WERI-Rb-1 (cell line): ENCODE data around the gene COG4.

ENCODE experiments used
- DNase-seq: peaks from one replicate; pipeline ENCODE4 v3.0.0-alpha.2; 2020
- H3K27ac ChIP-seq: fragments of 250-450 bp; sonication (Bioruptor Pico); 2 replicates; pipeline ENCODE4 v1.5.1; 2020; ENCODE audit warnings: mild to moderate bottlenecking, moderate library complexity
- H3K27me3 ChIP-seq: fragments of 250-450 bp; sonication (Bioruptor Pico); 2 replicates; pipeline ENCODE4 v1.5.1; 2021; ENCODE audit warnings: mild to moderate bottlenecking, low read depth, moderate library complexity; ENCODE audit not compliant: insufficient read depth, severe bottlenecking
- H3K36me3 ChIP-seq: fragments of 250-450 bp; sonication (Bioruptor Pico); 2 replicates; pipeline ENCODE4 v1.5.1; 2020; ENCODE audit warnings: mild to moderate bottlenecking, moderate library complexity
- H3K4me3 ChIP-seq: 2 replicates; pipeline ENCODE4 v1.5.1; 2011; ENCODE audit warnings: low read depth, mild to moderate bottlenecking, control low read depth, low read length
- H3K9me3 ChIP-seq: fragments of 250-450 bp; sonication (Bioruptor Pico); 2 replicates; pipeline ENCODE4 v1.5.1; 2021; ENCODE audit warnings: mild to moderate bottlenecking, moderate library complexity; ENCODE audit not compliant: severe bottlenecking
- CTCF ChIP-seq: IDR thresholded peaks from 2 replicates; pipeline ENCODE4 v1.5.1; 2011; ENCODE audit warnings: low read depth, mild to moderate bottlenecking, control low read depth, inconsistent platforms, low read length

The COG4 gene

GRCh38 chr16:70481929-70482536 lies 41.3 kb downstream of the COG4 start:
- Histone ChIP-seq H3K9me3 (no peaks in the 10 kb centered on the region), H3K36me3 (peaks cover 65% of the 10 kb centered on the region), H3K27me3 (no peaks in the 10 kb centered on the region), H3K4me3 (no peak overlapping the region), H3K27ac (no peak overlapping the region)
- no peak for TF ChIP-seq CTCF
- DNase-seq: no peak

- H3K4me3 ChIP-seq: no peak overlapping the region
- no peak for DNase-seq
- H3K27ac ChIP-seq: no peak overlapping the region
- no peak for TF ChIP-seq CTCF
- no peaks in the 10 kb centered on the region for H3K9me3 ChIP-seq
- peaks cover 65% of the 10 kb centered on the region for H3K36me3 ChIP-seq
- H3K27me3 ChIP-seq: no peaks in the 10 kb centered on the region
Measured at GRCh38 chr16:70480127-70481105, 42.9 kb downstream of the COG4 start.

- Histone ChIP-seq H3K4me3 (no peak overlapping the region), H3K9me3 (no peaks in the 10 kb centered on the region), H3K27ac (no peak overlapping the region), H3K36me3 (peaks cover 57% of the 10 kb centered on the region), H3K27me3 (no peaks in the 10 kb centered on the region)
- DNase-seq: no peak
- no peak for TF ChIP-seq CTCF
Measured at GRCh38 chr16:70478912-70479341, 44.4 kb downstream of the COG4 start.

GRCh38 chr16:70478169-70478568 lies 45.2 kb downstream of the COG4 start:
- Histone ChIP-seq H3K36me3 (peaks cover 52% of the 10 kb centered on the region), H3K27me3 (no peaks in the 10 kb centered on the region), H3K4me3 (no peak overlapping the region), H3K27ac (no peak overlapping the region), H3K9me3 (no peaks in the 10 kb centered on the region)
- DNase-seq: no peak
- TF ChIP-seq CTCF: no peak

GRCh38 chr16:70476272-70477020 lies 46.9 kb downstream of the COG4 start:
- Histone ChIP-seq H3K27ac (peak overlapping the region; percentile 80), H3K4me3 (no peak overlapping the region), H3K36me3 (peaks cover 41% of the 10 kb centered on the region), H3K9me3 (no peaks in the 10 kb centered on the region), H3K27me3 (no peaks in the 10 kb centered on the region)
- TF ChIP-seq CTCF: no peak
- peak; percentile 33 for DNase-seq
